ENCODE data around the gene CLTB. TPM values are rescaled to one million over a fixed set of nuclear protein-coding genes. Genes with fewer than 3 reads are reported as not detected.

The CLTB gene
- polyA plus RNA-seq, 2 of the 4 experiments (the other 2 are of a cell fraction) = 42.2 to 47.4 TPM

DNA sequence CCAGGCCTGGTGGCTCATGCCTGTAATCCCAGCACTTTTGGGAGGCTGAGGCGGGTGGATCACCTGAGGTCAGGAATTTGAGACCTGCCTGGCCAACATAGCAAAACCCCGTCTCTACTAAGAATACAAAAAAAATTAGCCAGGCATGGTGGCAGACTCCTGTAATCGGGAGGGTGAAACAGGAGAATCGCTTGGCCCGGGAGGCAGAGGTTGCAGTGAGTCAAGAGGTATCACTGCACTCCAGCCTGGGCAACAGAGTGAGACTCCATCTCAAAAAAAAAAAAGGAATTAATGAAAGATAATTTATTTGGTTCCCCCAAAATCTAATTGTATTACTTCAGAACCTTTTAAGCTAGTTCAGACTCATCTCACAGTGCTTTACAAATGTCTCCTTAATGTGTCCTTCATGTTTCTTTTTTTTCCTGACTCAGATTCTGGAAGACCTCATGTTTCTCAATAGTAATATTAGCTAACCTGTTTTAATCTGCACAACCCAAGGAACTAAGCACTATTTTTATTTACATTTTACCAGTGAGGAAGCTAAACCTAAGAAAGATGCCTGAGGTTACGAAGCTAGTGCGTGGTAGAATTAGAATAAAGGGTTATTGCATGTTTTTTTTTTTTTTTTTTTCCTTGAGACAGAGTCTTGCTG, 46.9 kb upstream of the CLTB start:
- FAIRE-seq = no peak
- H3K27ac ChIP-seq = no peak overlapping the region

DNA sequence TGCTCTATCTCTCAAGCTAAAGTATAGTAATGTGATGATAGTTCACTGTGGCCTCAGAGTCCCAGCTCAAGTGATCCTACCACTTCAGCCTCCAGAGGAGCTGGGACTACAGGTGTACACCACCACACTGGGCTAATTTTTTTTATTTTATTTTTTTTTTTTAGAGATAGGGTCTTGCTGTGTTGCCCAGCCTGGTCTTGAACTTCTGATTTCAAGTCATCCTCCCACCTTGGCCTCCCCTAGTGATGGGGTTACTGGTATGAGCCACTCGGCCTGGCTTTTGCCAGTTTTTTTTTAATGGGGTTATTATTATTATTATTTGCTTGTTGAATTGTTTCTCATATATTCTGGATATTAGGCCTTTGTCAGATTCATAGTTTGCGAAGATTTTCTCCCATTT, 45.0 kb upstream of the CLTB start:
- DNase-seq (ENCODE audit: low read depth in 1 of 2, low spot score in 1 of 2) (no peak), ATAC-seq (no peak), FAIRE-seq (no peak)
- H3K4me2 ChIP-seq = no peak overlapping the region
- peaks cover 26% of the 10 kb centered on the region for H3K4me1 ChIP-seq
- CTCF ChIA-PET = interaction anchor here (0.6 to 2.4 kb wide), 2 partner anchors 13 to 91 kb away, joined by 5 to 11 read pairs; partner anchors contain the start of gene FAF2
- H3K4me3 ChIP-seq = no peak overlapping the region
- H3K27ac ChIP-seq = no peak overlapping the region
- POLR2A ChIA-PET = no interaction called here
- H3K9me3 ChIP-seq = no peaks in the 10 kb centered on the region
- no peak for TF ChIP-seq RNF2 (IDR thresholded peaks at IDR 0.05; ENCODE audit: borderline replicate concordance, low read depth)
- TF ChIP-seq NFE2L2 (conservative IDR thresholded peaks at IDR 0.05; ENCODE audit: low read length) = no peak
- 88% methylated on average over 2 of the region's 2 CpGs for WGBS (ENCODE audit: missing lambda C conversion rate)

More for the DNA sequence above, 46.9 kb upstream of the CLTB start:
- TF ChIP-seq RNF2 (IDR thresholded peaks at IDR 0.05; ENCODE audit: borderline replicate concordance, low read depth) (no peak), JUNB (IDR thresholded peaks at IDR 0.05) (no peak), POLR2A (IDR thresholded peaks at IDR 0.05; ENCODE audit: low read length) (no peak), PHF8 (IDR thresholded peaks at IDR 0.05; ENCODE audit: borderline replicate concordance, low read depth) (no peak), ZC3H11A (IDR thresholded peaks at IDR 0.05) (no peak), FOXS1 (CRISPR knock-in tag; IDR thresholded peaks at IDR 0.05) (no peak), NR3C1 (IDR thresholded peaks at IDR 0.05) (no peak)
- 84% methylated on average over 7 of the region's 7 CpGs for WGBS (ENCODE audit: missing lambda C conversion rate)
- ChIA-PET POLR2A (interaction anchor here (0.6 to 1.1 kb wide), 2 partner anchors 16 to 73 kb away, joined by 3 to 10 read pairs; no protein-coding TSS in a partner anchor), CTCF (interaction anchor here (1.3 to 2.6 kb wide), 3 partner anchors 8 to 15 kb away, joined by 4 to 10 read pairs (median 8); partner anchors contain the start of gene FAF2)
- Histone ChIP-seq H3K4me3 (no peak overlapping the region), H3K4me1 (peaks cover 37% of the 10 kb centered on the region), H3K9me3 (no peaks in the 10 kb centered on the region), H3K4me2 (no peak overlapping the region)
- DNase-seq (ENCODE audit: low read depth in 1 of 2, low spot score in 1 of 2) (no peak), ATAC-seq (no peak)

DNA sequence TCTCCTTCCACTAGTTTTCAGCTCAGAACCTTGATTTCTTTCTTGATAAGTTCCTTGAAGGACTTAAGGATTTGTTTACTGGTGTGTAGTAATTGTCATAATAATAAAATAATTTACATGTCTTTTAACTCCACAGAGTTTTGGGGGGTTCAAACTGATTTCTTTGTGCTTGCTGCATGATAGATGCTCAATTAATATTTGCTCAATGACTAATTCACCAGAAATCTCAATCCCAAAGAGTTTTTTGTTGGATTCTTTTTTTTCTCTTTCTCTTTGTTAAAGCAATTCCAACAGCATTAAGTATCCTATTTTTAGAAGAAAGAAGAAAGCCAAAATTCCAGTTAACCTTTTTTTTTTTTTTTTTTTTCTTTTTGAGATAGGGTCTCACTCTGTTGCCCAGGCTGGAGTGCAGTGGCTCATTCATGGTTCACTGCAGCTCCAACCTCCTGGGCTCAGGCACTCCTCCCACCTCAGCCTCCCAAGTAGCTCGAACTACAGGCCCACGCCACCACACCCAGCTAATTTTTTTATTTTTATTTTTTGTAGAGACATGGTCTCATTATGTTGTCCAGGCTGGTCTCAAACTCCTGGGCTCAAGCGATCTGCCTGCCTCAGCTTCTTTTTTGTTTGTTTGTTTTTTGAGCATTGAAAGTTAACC, 42.7 kb upstream of the CLTB start:
- ChIA-PET CTCF (interaction anchor here (0.6 to 2.3 kb wide), 3 partner anchors 8 to 176 kb away, joined by 3 to 14 read pairs (median 4); partner anchors contain the start of gene FAF2), POLR2A (interaction anchor here (0.7 kb wide), 1 partner anchor 18 kb away, joined by 3 read pairs; no protein-coding TSS in a partner anchor)
- no peak for ATAC-seq
- TF ChIP-seq FOSL2 (IDR thresholded peaks at IDR 0.05) = no peak
- TF ChIP-seq FOSL2 (CRISPR knock-in tag; IDR thresholded peaks at IDR 0.05) = 0 out of 2 replicates have a peak, but pooled peaks have one; percentile 12
- no peak for TF ChIP-seq SREBF2 (IDR thresholded peaks at IDR 0.05)
- TF ChIP-seq BHLHE40 (IDR thresholded peaks at IDR 0.05; ENCODE audit: low read depth, low read length) = no peak
- TF ChIP-seq, protein P1, sequence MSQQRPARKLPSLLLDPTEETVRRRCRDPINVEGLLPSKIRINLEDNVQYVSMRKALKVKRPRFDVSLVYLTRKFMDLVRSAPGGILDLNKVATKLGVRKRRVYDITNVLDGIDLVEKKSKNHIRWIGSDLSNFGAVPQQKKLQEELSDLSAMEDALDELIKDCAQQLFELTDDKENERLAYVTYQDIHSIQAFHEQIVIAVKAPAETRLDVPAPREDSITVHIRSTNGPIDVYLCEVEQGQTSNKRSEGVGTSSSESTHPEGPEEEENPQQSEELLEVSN (IDR thresholded peaks at IDR 0.05; ENCODE audit: borderline replicate concordance, low read depth) = no peak
- DNase-seq (ENCODE audit: low read depth in 1 of 2, low spot score in 1 of 2) = no peak
- Histone ChIP-seq H3K4me3 (no peak overlapping the region), H3K9me3 (no peaks in the 10 kb centered on the region), H3K4me1 (peaks cover 10% of the 10 kb centered on the region), H3K4me2 (0 out of 3 replicates have a peak overlapping the region, but pooled peaks have one; percentile 7), H3K27ac (no peak overlapping the region)
- WGBS (ENCODE audit: missing lambda C conversion rate) = 95% methylated on average over 3 of the region's 3 CpGs
- FAIRE-seq = no peak

DNA sequence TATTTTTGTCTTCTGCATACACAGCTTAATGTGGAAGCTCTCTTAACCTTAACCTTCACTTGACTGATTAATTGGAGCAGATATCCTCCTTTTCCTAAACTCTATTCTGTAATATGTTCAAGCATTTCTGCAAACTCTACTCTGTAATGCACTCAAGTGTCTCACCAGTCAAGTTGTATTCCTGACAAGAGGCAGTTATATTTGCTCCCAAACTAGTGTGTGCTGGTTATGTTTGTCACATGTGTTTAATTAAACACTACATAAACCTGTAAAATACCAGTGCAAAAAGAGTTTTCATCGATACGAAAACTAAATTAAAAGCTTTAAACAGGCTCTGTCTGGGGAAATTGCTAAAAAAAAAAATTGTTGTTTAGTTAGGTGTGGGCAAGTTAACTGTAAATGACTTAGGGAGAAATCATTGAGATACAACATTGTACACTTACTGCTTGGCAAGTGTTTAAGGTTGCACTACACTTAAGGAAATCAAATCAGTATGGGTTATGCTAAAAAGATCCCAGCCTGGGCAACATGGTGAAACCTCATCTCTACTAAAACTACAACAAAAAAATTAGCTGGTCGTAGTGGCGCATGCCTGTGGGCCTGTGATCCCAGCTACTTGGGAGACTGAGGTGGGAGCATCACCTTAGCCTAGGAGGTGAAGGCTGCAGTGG, 38.5 kb upstream of the CLTB start:
- POLR2A ChIA-PET = interaction anchor here (1.0 kb wide), 1 partner anchor 12 kb away, joined by 3 read pairs; no protein-coding TSS in a partner anchor
- ATAC-seq (no peak), FAIRE-seq (no peak), DNase-seq (ENCODE audit: low read depth in 1 of 2, low spot score in 1 of 2) (no peak)
- TF ChIP-seq NPAS2 (CRISPR knock-in tag; IDR thresholded peaks at IDR 0.05; ENCODE audit: borderline replicate concordance) = no peak
- no peaks in the 10 kb centered on the region for H3K9me3 ChIP-seq
- 94% methylated on average over 4 of the region's 4 CpGs for WGBS (ENCODE audit: missing lambda C conversion rate)
- H3K4me2 ChIP-seq = no peak overlapping the region
- CTCF ChIA-PET = interaction anchor here (0.6 to 1.3 kb wide), 4 partner anchors 9 to 88 kb away, joined by 3 to 4 read pairs (median 3); no protein-coding TSS in a partner anchor
- no peak overlapping the region for H3K27ac ChIP-seq
- H3K4me3 ChIP-seq = no peak overlapping the region
- H3K4me1 ChIP-seq = peaks cover 20% of the 10 kb centered on the region

All from A549 (cell line).